Activated CD8-positive, alpha-beta memory T cell treated with anti-CD3 and anti-CD28 coated beads, Interleukin-2, amount 10 ng/mL, durations not matched to agents 7 days and 5 days (primary cell): ENCODE data around the gene KRT71. TPM values are rescaled to one million over a fixed set of nuclear protein-coding genes. Genes with fewer than 3 reads are reported as not detected.

ENCODE experiments used
- total RNA-seq, 2 experiments: library from RNA; stranded (reverse); gene quantifications; one replicate each; pipeline ENCODE4 v1.2.3, GENCODE V29; 2021

Gene KRT71
- total RNA-seq, 2 experiments from 2014 or later = not detected

Other genes starting within 250 kb of the KRT71 start
- gene KRT83, start 231.7 kb downstream of the KRT71 start, total RNA-seq = not detected
- not detected for gene KRT85, start 185.7 kb downstream of the KRT71 start, total RNA-seq
- not detected for gene KRT84, start 167.5 kb downstream of the KRT71 start, total RNA-seq
- gene KRT82, start 146.8 kb downstream of the KRT71 start, total RNA-seq = not detected
- not detected for gene KRT75, start 118.8 kb downstream of the KRT71 start, total RNA-seq
- not detected for gene KRT6B, start 101.0 kb downstream of the KRT71 start, total RNA-seq
- gene KRT6C, start 79.3 kb downstream of the KRT71 start, total RNA-seq = not detected
- not detected for gene KRT6A, start 59.9 kb downstream of the KRT71 start, total RNA-seq
- not detected for gene KRT5, start 32.8 kb downstream of the KRT71 start, total RNA-seq
- gene KRT74, start 20.7 kb upstream of the KRT71 start, total RNA-seq = not detected
- under 1 TPM in 1 of 2 experiments, not detected in 1; 0.15 TPM for gene KRT72, start 48.3 kb upstream of the KRT71 start, total RNA-seq
- not detected for gene KRT73, start 65.4 kb upstream of the KRT71 start, total RNA-seq
- gene KRT2, start 99.1 kb upstream of the KRT71 start, total RNA-seq = not detected
- not detected for gene KRT1, start 127.3 kb upstream of the KRT71 start, total RNA-seq
- not detected for gene KRT77, start 150.4 kb upstream of the KRT71 start, total RNA-seq
- gene KRT76, start 224.2 kb upstream of the KRT71 start, total RNA-seq = not detected
- gene KRT3, start 243.0 kb upstream of the KRT71 start, total RNA-seq = not detected